Type B pancreatic cell (in vitro differentiated cells): Measurements from ENCODE around the gene MINAR1. TPM values are rescaled to one million over a fixed set of nuclear protein-coding genes. Genes with fewer than 3 reads are reported as not detected.

ENCODE experiments used
- DNase-seq: peaks from one replicate; pipeline ENCODE4 v3.0.0; 2021; ENCODE audit warnings: mixed read lengths; ENCODE audit not compliant: unreplicated experiment; ENCODE audit errors: extremely low spot score
- H3K27ac Mint-ChIP-seq: 2 replicates; pipeline ENCODE4 v1.8.0; 2021; ENCODE audit warnings: mild to moderate bottlenecking, mixed read lengths
- H3K27me3 Mint-ChIP-seq: 2 replicates; pipeline ENCODE4 v1.8.0; 2021; ENCODE audit warnings: mixed read lengths
- H3K36me3 Mint-ChIP-seq: 2 replicates; pipeline ENCODE4 v1.8.0; 2021; ENCODE audit warnings: mixed read lengths
- H3K4me1 Mint-ChIP-seq: one replicate; pipeline ENCODE4 v1.8.0; 2021; ENCODE audit warnings: mixed read lengths; ENCODE audit not compliant: unreplicated experiment
- H3K4me3 Mint-ChIP-seq: 2 replicates; pipeline ENCODE4 v1.8.0; 2021; ENCODE audit warnings: mild to moderate bottlenecking, mixed read lengths
- H3K9me3 Mint-ChIP-seq: 2 replicates; pipeline ENCODE4 v1.8.0; 2021; ENCODE audit warnings: mixed read lengths
- total RNA-seq: library from RNA; stranded (reverse); gene quantifications from 2 replicates; pipeline ENCODE4 v1.2.1, GENCODE V29; 2021; ENCODE audit warnings: low replicate concordance
- TF ChIP-seq, protein P1 (sequence below): fragments of 200-600 bp; sonication (generic); conservative IDR thresholded peaks from 2 replicates; pipeline ENCODE4 v1.5.0; 2021; ENCODE audit warnings: antibody characterized with exemption, mild to moderate bottlenecking

The MINAR1 gene
- total RNA-seq, 1 donor from 2014 or later: 3.0 TPM

DNA sequence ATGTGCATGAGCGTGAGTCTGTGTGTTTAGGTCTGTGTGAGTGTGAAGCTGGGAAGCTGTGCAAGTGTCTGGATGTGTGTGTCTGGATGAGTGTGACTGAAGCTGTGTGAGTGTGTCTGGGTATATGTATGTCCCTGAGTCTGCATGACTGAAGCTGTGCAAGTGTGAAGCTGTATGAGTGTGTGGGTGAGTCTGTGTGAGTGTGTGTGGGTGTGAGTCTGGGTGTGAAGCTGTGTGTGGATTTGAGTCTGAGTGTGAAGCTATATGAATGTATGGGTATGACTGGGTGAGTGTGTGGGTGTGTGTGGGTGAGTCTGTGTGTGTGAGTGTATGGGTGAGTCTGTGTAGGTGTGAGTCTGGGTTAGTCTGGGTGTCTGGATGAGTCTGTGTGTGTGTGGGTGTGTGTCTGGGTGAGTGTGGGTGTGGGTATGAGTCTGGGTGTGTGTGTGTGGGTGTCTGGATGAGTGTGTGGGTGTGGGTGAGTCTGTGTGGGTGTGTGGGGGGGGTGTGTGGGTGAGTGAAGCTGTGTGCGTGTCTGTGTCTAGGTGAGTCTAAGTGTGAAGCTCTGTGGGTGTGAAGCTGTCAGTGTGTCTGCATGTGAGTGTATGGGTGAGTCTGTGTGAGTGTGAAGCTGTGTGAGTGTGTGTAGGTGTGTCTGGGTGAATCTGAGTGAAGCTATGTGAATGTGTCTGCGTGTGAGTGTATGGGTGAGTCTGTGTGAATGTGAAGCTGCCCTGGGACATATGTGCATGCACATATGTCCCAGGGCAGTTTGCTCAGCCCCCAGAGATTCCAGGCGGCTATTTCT, 20.3 kb downstream of the MINAR1 start:
- TF ChIP-seq, protein P1, sequence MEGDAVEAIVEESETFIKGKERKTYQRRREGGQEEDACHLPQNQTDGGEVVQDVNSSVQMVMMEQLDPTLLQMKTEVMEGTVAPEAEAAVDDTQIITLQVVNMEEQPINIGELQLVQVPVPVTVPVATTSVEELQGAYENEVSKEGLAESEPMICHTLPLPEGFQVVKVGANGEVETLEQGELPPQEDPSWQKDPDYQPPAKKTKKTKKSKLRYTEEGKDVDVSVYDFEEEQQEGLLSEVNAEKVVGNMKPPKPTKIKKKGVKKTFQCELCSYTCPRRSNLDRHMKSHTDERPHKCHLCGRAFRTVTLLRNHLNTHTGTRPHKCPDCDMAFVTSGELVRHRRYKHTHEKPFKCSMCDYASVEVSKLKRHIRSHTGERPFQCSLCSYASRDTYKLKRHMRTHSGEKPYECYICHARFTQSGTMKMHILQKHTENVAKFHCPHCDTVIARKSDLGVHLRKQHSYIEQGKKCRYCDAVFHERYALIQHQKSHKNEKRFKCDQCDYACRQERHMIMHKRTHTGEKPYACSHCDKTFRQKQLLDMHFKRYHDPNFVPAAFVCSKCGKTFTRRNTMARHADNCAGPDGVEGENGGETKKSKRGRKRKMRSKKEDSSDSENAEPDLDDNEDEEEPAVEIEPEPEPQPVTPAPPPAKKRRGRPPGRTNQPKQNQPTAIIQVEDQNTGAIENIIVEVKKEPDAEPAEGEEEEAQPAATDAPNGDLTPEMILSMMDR: no peak

DNA sequence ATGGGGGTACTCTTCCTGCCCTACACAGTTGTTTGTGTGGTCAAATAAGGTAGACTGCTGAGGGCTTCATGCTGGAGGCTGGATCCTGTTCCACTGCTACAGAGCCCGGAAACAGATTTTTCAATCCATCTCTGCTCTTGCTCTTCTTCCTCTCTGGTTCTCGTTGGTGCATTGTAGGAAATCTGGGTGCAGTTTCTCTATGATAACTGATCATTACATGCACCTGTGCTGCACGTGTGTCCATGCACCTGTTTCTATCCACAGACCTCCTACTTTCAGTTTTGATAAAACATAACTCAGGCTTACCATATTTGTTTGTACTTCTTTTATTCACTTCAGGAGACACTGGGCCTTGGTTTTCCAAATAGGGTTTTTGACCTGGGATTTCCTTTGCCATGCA, 21.3 kb downstream of the MINAR1 start:
- Mint-ChIP-seq H3K27me3 (peaks cover 4% of the 10 kb centered on the region), H3K4me1 (no peaks in the 10 kb centered on the region)

More for the DNA sequence above, 20.3 kb downstream of the MINAR1 start:
- Mint-ChIP-seq H3K4me1 (no peaks in the 10 kb centered on the region), H3K4me3 (no peak overlapping the region), H3K9me3 (no peaks in the 10 kb centered on the region), H3K36me3 (no peaks in the 10 kb centered on the region), H3K27ac (no peak overlapping the region), H3K27me3 (peaks cover 4% of the 10 kb centered on the region)
- no peak for DNase-seq

DNA sequence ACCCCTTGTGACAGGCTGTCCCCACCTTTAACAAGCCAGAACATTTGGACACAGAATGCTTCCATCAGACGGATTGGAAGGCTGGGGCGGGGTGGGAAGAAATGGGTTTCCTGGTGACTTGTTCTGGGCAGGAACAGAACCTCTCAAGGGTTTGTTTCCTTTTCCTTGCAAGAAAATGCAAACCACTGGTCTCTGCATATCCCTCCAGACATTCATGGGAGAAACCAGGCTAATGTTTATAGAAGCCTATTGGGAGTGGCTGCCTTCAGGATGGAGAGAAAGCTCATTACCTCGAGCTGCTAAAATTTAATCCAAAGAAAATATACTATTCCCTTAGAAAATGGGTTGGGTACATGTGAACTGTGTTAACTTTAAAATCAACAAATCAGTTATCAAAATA, 21.9 kb downstream of the MINAR1 start:
- no peaks in the 10 kb centered on the region for H3K9me3 Mint-ChIP-seq
- H3K4me3 Mint-ChIP-seq: no peak overlapping the region
- TF ChIP-seq, protein P1: no peak
- no peak overlapping the region for H3K27ac Mint-ChIP-seq
- H3K27me3 Mint-ChIP-seq: peaks cover 4% of the 10 kb centered on the region
- H3K36me3 Mint-ChIP-seq: no peaks in the 10 kb centered on the region
- H3K4me1 Mint-ChIP-seq: no peaks in the 10 kb centered on the region
- DNase-seq: no peak

More for the DNA sequence above, 21.3 kb downstream of the MINAR1 start:
- H3K4me3 Mint-ChIP-seq: no peak overlapping the region
- no peak for DNase-seq
- H3K27ac Mint-ChIP-seq: no peak overlapping the region
- TF ChIP-seq, protein P1: no peak
- no peaks in the 10 kb centered on the region for H3K36me3 Mint-ChIP-seq
- H3K9me3 Mint-ChIP-seq: no peaks in the 10 kb centered on the region

DNA sequence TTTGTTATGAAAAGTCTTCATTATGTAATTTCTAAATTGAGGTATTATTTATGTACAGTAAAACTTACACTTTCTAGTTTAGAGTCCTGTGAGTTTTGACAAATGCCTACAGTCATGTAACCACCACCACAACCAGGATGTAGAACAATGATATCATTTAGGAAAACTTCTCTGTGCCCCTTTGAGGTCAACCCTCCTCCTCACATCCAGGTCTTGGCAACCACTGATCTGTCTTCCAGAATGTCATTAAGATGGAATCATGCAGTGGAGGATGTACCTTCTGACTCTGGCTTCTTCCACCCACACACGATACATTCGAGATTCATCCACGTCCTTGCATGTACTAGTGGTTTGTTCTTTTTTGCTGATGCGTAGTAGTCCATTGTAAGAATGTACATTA, 23.2 kb downstream of the MINAR1 start:
- TF ChIP-seq, protein P1: no peak
- Mint-ChIP-seq H3K27ac (no peak overlapping the region), H3K9me3 (no peaks in the 10 kb centered on the region), H3K27me3 (no peaks in the 10 kb centered on the region), H3K36me3 (no peaks in the 10 kb centered on the region), H3K4me3 (no peak overlapping the region), H3K4me1 (no peaks in the 10 kb centered on the region)
- DNase-seq: no peak

DNA sequence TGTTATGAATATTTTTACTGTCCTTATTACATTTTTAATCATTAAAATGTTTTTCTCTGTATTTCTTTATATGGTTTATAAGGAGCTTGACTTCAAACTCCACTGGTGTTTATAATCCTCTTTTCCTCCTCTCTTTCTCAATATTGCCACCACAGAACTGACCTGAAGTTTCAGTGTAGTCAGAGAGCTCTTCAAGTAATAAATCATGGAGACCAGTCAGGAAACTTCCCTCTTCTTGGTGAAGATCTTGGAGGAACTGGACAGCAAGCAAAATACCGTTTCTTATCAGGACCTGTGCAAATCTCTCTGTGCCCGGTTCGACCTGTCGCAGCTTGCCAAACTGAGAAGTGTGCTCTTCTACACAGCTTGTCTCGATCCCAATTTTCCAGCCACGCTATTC, 23.8 kb downstream of the MINAR1 start:
- Mint-ChIP-seq H3K36me3 (no peaks in the 10 kb centered on the region), H3K4me1 (no peaks in the 10 kb centered on the region), H3K27ac (no peak overlapping the region), H3K9me3 (no peaks in the 10 kb centered on the region), H3K4me3 (no peak overlapping the region), H3K27me3 (no peaks in the 10 kb centered on the region)
- no peak for DNase-seq
- TF ChIP-seq, protein P1: no peak
